HG03196 (cell line): ENCODE data around the gene TNFRSF18.
"Not testable (repeated sequence)": the region's sequence is repeated elsewhere in the genome, so short reads cannot be mapped to it uniquely, and the experiment has no call there.

Experiments used
- ATAC-seq: cut with Tn5 transposase; IDR thresholded peaks from one replicate; pipeline ENCODE4 v1.9.1; 2021; ENCODE audit not compliant: unreplicated experiment

TNFRSF18 gene

GRCh38 chr1:1206376-1206965, at the start of gene TNFRSF18:
TNFRSF18 (minus strand) TSS chr1:1206592; CDS start chr1:1206571, 21 bp downstream.
- ATAC-seq = no peak

- no peak for ATAC-seq
These were observed 49.2 kb upstream of the TNFRSF18 start for GRCh38 chr1:1255611-1256010.

- ATAC-seq = no peak
These were observed 48.7 kb upstream of the TNFRSF18 start for GRCh38 chr1:1255078-1255477.

GRCh38 chr1:1254667-1254998, 48.2 kb upstream of the TNFRSF18 start:
- no peak for ATAC-seq

- no peak for ATAC-seq
These were observed 47.7 kb upstream of the TNFRSF18 start for GRCh38 chr1:1253972-1254666.

GRCh38 chr1:1253314-1253713, 46.9 kb upstream of the TNFRSF18 start:
- ATAC-seq = no peak

- no peak for ATAC-seq
These were observed 44.4 kb upstream of the TNFRSF18 start for GRCh38 chr1:1250786-1251284.

GRCh38 chr1:1248009-1248913, 41.9 kb upstream of the TNFRSF18 start:
- ATAC-seq = not testable (repeated sequence)

- no peak for ATAC-seq
These were observed 41.0 kb upstream of the TNFRSF18 start for GRCh38 chr1:1247341-1247913.

GRCh38 chr1:1246577-1247340, 40.4 kb upstream of the TNFRSF18 start, which contains the start of gene C1QTNF12:
C1QTNF12 (minus strand) TSS chr1:1246722; CDS start chr1:1246690, 32 bp downstream.
- no peak for ATAC-seq

GRCh38 chr1:1245817-1246576, 39.6 kb upstream of the TNFRSF18 start:
- ATAC-seq = no peak

GRCh38 chr1:1245178-1245816, 38.9 kb upstream of the TNFRSF18 start:
- ATAC-seq = no peak

- no peak for ATAC-seq
These were observed 37.9 kb upstream of the TNFRSF18 start for GRCh38 chr1:1244192-1244811.

- no peak for ATAC-seq
These were observed 37.4 kb upstream of the TNFRSF18 start for GRCh38 chr1:1243807-1244191.

GRCh38 chr1:1243266-1243660, 36.9 kb upstream of the TNFRSF18 start:
- ATAC-seq = no peak

GRCh38 chr1:1242461-1243265, 36.3 kb upstream of the TNFRSF18 start:
- ATAC-seq = no peak

- no peak for ATAC-seq
These were observed 35.3 kb upstream of the TNFRSF18 start for GRCh38 chr1:1241588-1242219.
